Hippocampal formation (tissue), 2 donors: ENCODE measurements around the gene ZPBP2.

Experiments
- DNase-seq, 2 donors: peaks; one replicate each; lab custom pipeline; 2025; lab: John Stamatoyannopoulos, UW

Gene ZPBP2

GRCh38 chr17:39913989-39914388 is 46.0 kb downstream of the ZPBP2 start:
- DNase-seq, result no peak

GRCh38 chr17:39915559-39915958 is 47.6 kb downstream of the ZPBP2 start:
- no peak for DNase-seq

DNA sequence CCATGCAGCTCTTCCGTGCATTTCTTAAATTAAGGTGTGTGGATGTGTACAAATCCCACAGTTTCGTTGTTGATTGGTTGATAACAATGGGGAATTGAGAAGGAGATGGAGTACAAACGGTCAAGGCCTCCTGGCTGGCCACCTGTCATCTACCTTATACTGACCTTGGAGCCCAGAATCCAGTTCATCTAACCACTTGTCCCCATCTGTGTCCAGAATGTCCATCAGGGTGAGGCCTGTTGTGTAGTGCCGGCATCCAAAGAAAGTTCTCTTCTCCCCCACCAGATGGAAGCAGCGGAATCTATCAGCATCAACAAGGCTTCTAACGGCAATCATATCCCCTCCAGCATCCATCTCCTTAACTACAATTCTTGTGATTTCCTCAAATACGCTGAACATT is 48.9 kb downstream of the ZPBP2 start:
- no peak for DNase-seq

- DNase-seq, result no peak
Measured at GRCh38 chr17:39919087-39919683, 51.2 kb downstream of the ZPBP2 start.

DNA sequence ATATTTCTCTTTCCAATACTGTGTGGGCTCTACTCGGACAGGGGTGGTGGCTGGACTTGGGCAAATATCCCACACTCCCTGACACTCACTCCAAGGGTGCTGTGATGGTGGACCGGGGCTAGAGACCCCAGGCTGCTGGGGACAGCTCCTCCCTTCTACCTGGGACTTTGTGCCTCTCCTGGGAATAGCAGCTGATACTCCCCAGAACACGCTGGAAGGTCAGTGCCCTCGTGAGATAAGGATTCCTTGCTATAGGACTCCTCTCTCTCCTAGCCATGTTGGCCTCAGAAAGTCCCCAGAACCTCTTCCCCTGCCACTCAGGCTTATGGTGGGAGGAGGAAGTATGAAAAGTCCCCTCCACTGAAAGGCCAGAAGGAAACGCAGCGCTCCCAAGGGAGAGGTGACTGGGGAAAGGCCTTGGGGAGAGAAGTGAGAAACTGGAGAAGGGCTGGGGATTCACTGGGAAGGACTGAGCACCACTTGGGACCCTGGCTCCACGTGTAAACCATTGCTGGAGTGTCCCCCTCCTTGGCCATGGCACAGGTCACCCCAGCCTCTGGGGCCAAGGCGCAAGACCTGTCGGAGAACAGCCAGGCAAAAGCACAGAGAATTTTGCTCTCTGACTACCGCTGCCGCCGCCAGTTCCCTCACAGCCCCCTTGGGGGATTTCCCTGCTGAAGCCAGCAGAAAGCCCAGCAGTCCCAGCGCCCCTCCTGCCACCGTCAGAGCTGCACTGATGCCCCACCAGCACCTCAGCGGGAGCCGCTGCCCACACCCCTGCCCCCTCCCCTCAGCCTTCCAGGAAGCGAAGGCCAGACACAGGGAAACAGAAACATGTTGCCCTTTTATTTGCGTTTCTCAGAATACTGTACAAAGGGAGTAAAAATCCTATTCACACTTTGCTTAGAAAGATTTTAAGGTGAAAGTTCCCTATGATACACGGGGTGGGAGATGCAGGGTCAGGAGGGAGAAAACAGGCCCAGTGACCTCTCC is 52.5 kb downstream of the ZPBP2 start:
- no peak for DNase-seq

GRCh38 chr17:39921323-39921722 is 53.3 kb downstream of the ZPBP2 start:
- peak in 1 of 2 donors; percentile 11 for DNase-seq

DNA sequence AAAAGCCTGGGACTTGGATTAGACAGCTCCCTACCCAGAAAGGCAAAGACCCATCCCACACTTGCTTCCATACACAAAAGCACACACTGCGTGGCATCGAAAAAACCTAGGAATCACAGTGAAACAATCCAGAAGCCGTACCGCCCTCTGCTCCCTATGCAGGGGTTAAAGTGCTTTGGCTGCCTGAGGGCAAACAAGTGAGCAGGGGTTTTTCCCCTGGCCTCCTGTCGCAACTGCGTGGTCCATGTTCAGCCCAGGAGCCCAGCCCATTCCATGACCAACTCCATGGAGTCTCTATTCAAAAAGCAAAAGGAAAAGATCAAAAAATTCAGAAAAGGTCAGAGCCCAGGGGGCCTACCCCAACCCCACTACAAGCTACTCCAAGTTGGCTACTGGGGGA is 54.0 kb downstream of the ZPBP2 start:
- no peak for DNase-seq

GRCh38 chr17:39923230-39923629 is 55.2 kb downstream of the ZPBP2 start:
- DNase-seq, result no peak

DNA sequence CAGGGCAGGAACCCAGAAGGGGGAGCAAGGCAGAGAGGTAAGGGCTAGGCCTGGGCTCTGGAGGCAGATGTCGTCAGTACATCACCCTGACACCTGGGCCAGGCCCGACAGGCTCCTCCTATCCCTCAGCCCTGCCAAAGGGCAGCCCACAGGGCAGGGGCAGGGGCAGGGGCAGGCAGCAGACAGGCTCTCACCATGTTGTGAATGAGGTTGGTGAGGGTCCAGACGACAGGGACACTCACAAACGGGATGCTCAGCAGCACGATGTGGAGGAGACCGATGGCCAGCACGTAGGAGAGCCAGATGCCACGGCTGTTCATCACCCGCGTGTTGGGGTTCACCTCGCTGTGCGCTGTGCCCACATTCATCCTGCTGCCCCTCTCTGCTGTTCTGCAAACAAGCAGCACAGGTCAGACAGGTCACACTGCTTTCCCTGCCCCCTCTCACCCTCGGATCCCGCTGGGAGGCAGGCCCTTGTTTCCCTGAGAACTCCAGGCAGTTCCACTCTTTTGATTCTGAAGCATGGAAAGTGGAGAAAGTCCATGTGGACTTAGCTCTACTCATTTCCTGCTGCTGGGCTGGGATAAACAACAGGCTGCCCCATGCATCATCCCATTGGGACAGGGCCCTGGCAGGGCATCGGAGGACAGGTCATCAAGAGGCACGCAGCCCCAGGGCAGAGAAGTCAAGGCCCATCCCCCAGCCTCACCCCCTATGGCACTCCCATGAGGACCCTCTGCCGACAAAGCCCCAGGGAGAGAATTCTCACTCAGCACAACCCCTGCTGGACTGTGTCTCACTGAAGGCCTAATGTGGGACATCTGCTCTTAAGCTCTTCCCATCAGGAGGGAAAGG is 56.1 kb downstream of the ZPBP2 start:
- no peak for DNase-seq

DNA sequence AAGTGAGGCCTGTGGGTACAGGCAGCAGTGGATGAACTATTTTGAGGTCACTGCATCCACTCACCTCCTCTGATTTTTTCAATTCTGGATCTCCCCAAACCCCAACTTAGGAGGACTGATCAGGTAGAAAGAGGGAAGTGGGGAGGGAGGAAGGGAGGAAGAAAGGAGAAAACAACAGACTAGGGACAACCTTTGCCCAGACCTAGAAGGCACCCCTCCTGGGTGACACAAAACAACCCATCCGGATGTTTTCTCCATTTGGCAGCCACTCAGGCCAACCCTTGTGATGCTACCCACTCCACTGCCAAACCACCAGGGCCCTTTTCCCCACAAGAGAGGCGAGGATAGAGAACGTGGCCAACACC is 56.7 kb downstream of the ZPBP2 start:
- DNase-seq, result no peak

- no peak for DNase-seq
Measured at GRCh38 chr17:39925282-39926134, 57.5 kb downstream of the ZPBP2 start.

DNA sequence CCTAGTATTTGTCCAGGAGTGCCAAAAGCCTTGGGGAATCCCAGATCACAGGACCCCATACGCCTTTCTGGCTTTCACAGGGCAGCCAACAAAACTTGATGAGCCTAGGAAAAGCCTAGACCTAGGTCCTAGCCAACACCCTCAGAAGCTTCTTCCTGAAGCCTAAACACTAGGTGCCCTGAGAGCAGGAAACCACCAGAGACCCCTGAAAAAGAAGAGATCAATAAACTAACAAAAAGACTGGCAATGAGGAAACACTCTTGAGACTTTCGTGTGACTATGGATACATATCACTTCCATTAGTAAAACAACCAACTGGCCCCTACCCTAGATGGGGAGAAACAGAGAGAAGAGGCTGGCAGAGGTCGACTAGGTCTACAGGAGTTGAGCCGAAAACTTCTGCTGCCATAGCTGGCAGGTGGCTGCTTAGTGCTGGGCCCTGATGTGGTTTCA is 58.2 kb downstream of the ZPBP2 start:
- no peak for DNase-seq

GRCh38 chr17:39926588-39927100 is 58.6 kb downstream of the ZPBP2 start:
- DNase-seq, result no peak
